Common myeloid progenitor, CD34-positive (primary cell): ENCODE measurements around the gene PIWIL1. TPM values are rescaled to one million over a fixed set of nuclear protein-coding genes. Genes with fewer than 3 reads are reported as not detected.

ENCODE experiments used
- CTCF ChIA-PET: fragments of 350-600 bp; sonication (Branson Sonifier 250); formaldehyde crosslinking; loops from one replicate; lab custom pipeline; 2021; ENCODE audit warnings: antibody characterized with exemption; lab: Charles Lee
- POLR2A ChIA-PET: fragments of 350-600 bp; sonication (Branson Sonifier 250); formaldehyde crosslinking; loops from one replicate; lab custom pipeline; 2021; ENCODE audit warnings: antibody characterized with exemption; lab: Charles Lee
- DNase-seq, 3 donors: peaks; one replicate each; pipeline versions ENCODE4 v3.0.0 to v3.0.0-alpha.2; 2013
- H3K27ac ChIP-seq, 2 experiments: 1 replicate in 1 of 2; 2 replicates in 1 of 2; pipeline ENCODE4 v1.7.0; 2013; ENCODE audit warnings: inconsistent platforms in 2 of 2, low read length in 2 of 2, mild to moderate bottlenecking in 2 of 2, low read depth in 1 of 2, moderate library complexity in 1 of 2; ENCODE audit not compliant: severe bottlenecking in 2 of 2, insufficient read depth in 1 of 2, poor library complexity in 1 of 2
- H3K27me3 ChIP-seq, 5 experiments: replicated peaks in 2 of 5; 1 replicate in 3 of 5; 2 replicates in 2 of 5; pipeline versions ENCODE4 v1.6.1 to v1.7.0; 2013; ENCODE audit warnings: low read length in 4 of 5, mild to moderate bottlenecking in 2 of 5, moderate library complexity in 2 of 5, inconsistent platforms in 1 of 5; ENCODE audit not compliant: insufficient read depth in 5 of 5, control insufficient read depth in 4 of 5
- H3K36me3 ChIP-seq, 4 experiments: 1 replicate in 2 of 4; 2 replicates in 2 of 4; pipeline versions ENCODE4 v1.6.1 to v1.7.0; 2013; ENCODE audit warnings: low read length in 3 of 4, control low read depth in 1 of 4, mild to moderate bottlenecking in 1 of 4; ENCODE audit not compliant: control insufficient read depth in 4 of 4, insufficient read depth in 4 of 4
- H3K4me1 ChIP-seq, 4 experiments: 1 replicate in 3 of 4; 2 replicates in 1 of 4; pipeline versions ENCODE4 v1.6.1 to v1.7.1; 2013; ENCODE audit warnings: low read length in 3 of 4, mild to moderate bottlenecking in 3 of 4, control low read depth in 1 of 4, inconsistent platforms in 1 of 4, moderate library complexity in 1 of 4; ENCODE audit not compliant: control insufficient read depth in 4 of 4, insufficient read depth in 4 of 4; ENCODE audit errors: control extremely low read depth in 1 of 4
- H3K4me3 ChIP-seq, 7 experiments: 1 replicate in 4 of 7; 2 replicates in 3 of 7; pipeline versions ENCODE4 v1.5.1 to v1.7.0; 2013; ENCODE audit warnings: mild to moderate bottlenecking in 7 of 7, low read length in 6 of 7, moderate library complexity in 6 of 7, inconsistent platforms in 2 of 7, low read depth in 2 of 7, control low read depth in 1 of 7; ENCODE audit not compliant: insufficient read depth in 4 of 7, control insufficient read depth in 1 of 7; ENCODE audit errors: extremely low read depth in 1 of 7
- H3K9me3 ChIP-seq, 5 experiments: 1 replicate in 4 of 5; 2 replicates in 1 of 5; pipeline versions ENCODE4 v1.6.1 to v1.7.1; 2013; ENCODE audit warnings: low read length in 4 of 5, mild to moderate bottlenecking in 2 of 5, inconsistent platforms in 1 of 5, low read depth in 1 of 5, moderate library complexity in 1 of 5; ENCODE audit not compliant: control insufficient read depth in 4 of 5, insufficient read depth in 2 of 5; ENCODE audit errors: control extremely low read depth in 1 of 5
- WGBS: methylation state at CpG from one replicate; pipeline ENCODE4 v1.1.5; 2013; ENCODE audit not compliant: insufficient coverage; 5-methylcytosine and 5-hydroxymethylcytosine counted together
- polyA plus RNA-seq: library from polyadenylated mRNA; unstranded; fragments of 120-200 nt; gene quantifications from one replicate; pipeline ENCODE4 v1.2.1, GENCODE V29; 2013

The PIWIL1 gene
- not detected for polyA plus RNA-seq

GRCh38 chr12:130337488-130338303 lies at the start of gene PIWIL1:
PIWIL1 (plus strand) TSS chr12:130337887; CDS start chr12:130342592, 4,705 bp downstream.
- H3K4me1 ChIP-seq: peaks cover 0 to 6% (median 0%) of the 10 kb centered on the region in 4 experiments
- 75% methylated on average over 66 of the region's 79 CpGs for WGBS
- peaks cover 0 to 3% (median 0%) of the 10 kb centered on the region in 5 experiments for H3K9me3 ChIP-seq
- H3K27me3 ChIP-seq: peaks cover 0 to 70% (median 35%) of the 10 kb centered on the region in 5 experiments
- POLR2A ChIA-PET: no interaction called here
- no peaks in the 10 kb centered on the region for H3K36me3 ChIP-seq
- no peak for DNase-seq
- H3K4me3 ChIP-seq: no peak within 1 kb of the TSS
- H3K27ac ChIP-seq: no peak within 1 kb of the TSS
- CTCF ChIA-PET: interaction anchor here (1.2 to 2.9 kb wide), 4 partner anchors 11 to 295 kb away, joined by 3 to 27 read pairs (median 6); no protein-coding TSS in a partner anchor

GRCh38 chr12:130288206-130288605 lies 49.5 kb upstream of the PIWIL1 start:
- Histone ChIP-seq H3K4me1 (no peaks in the 10 kb centered on the region), H3K27me3 (peaks cover 0 to 7% (median 2%) of the 10 kb centered on the region in 5 experiments), H3K4me3 (no peak overlapping the region), H3K36me3 (no peaks in the 10 kb centered on the region), H3K9me3 (peaks cover 2 to 24% (median 7%) of the 10 kb centered on the region in 5 experiments), H3K27ac (no peak overlapping the region)
- CTCF ChIA-PET: no interaction called here
- POLR2A ChIA-PET: no interaction called here
- no peak for DNase-seq
- 80% methylated on average over 1 of the region's 4 CpGs for WGBS

- CTCF ChIA-PET: no interaction called here
- POLR2A ChIA-PET: no interaction called here
- DNase-seq: no peak
- H3K9me3 ChIP-seq: peaks cover 2 to 25% (median 10%) of the 10 kb centered on the region in 5 experiments
- H3K36me3 ChIP-seq: no peaks in the 10 kb centered on the region
- WGBS: 38% methylated on average over 1 of the region's 6 CpGs
- no peaks in the 10 kb centered on the region for H3K4me1 ChIP-seq
- H3K4me3 ChIP-seq: no peak overlapping the region
- no peak overlapping the region for H3K27ac ChIP-seq
- H3K27me3 ChIP-seq: peaks cover 0 to 7% (median under 1%) of the 10 kb centered on the region in 5 experiments
Measured at GRCh38 chr12:130288691-130289090, 49.0 kb upstream of the PIWIL1 start.

- WGBS: 100% methylated on average over 1 of the region's 1 CpG
- H3K9me3 ChIP-seq: peaks cover 2 to 27% (median 10%) of the 10 kb centered on the region in 5 experiments
- POLR2A ChIA-PET: no interaction called here
- no peak overlapping the region for H3K27ac ChIP-seq
- no peak overlapping the region for H3K4me3 ChIP-seq
- peaks cover 0 to 7% (median 0%) of the 10 kb centered on the region in 5 experiments for H3K27me3 ChIP-seq
- CTCF ChIA-PET: interaction anchor here (1.2 kb wide), 1 partner anchor 8 kb away, joined by 3 read pairs; no protein-coding TSS in a partner anchor
- H3K4me1 ChIP-seq: no peaks in the 10 kb centered on the region
- H3K36me3 ChIP-seq: no peaks in the 10 kb centered on the region
- no peak for DNase-seq
Measured at GRCh38 chr12:130290114-130290513, 47.6 kb upstream of the PIWIL1 start.

GRCh38 chr12:130298322-130299021 lies 39.2 kb upstream of the PIWIL1 start:
- peaks cover 0 to 4% (median under 1%) of the 10 kb centered on the region in 5 experiments for H3K9me3 ChIP-seq
- H3K27me3 ChIP-seq: peaks cover 0 to 2% (median 0%) of the 10 kb centered on the region in 5 experiments
- no peaks in the 10 kb centered on the region for H3K4me1 ChIP-seq
- no peaks in the 10 kb centered on the region for H3K36me3 ChIP-seq
- ChIA-PET POLR2A (no interaction called here), CTCF (interaction anchor here (1.0 kb wide), 1 partner anchor 17 kb away, joined by 3 read pairs; no protein-coding TSS in a partner anchor)
- H3K27ac ChIP-seq: no peak overlapping the region
- 100% methylated on average over 2 of the region's 5 CpGs for WGBS
- no peak for DNase-seq
- no peak overlapping the region for H3K4me3 ChIP-seq

- Histone ChIP-seq H3K4me1 (no peaks in the 10 kb centered on the region), H3K4me3 (no peak overlapping the region), H3K36me3 (no peaks in the 10 kb centered on the region), H3K27me3 (peaks cover 0 to 2% (median 0%) of the 10 kb centered on the region in 5 experiments), H3K9me3 (peaks cover 0 to 4% (median 0%) of the 10 kb centered on the region in 5 experiments), H3K27ac (no peak overlapping the region)
- CTCF ChIA-PET: no interaction called here
- POLR2A ChIA-PET: no interaction called here
- no peak for DNase-seq
- WGBS: 56% methylated on average over 6 of the region's 6 CpGs
Measured at GRCh38 chr12:130299574-130299973, 38.1 kb upstream of the PIWIL1 start.
